H1 (cell line): Measurements from ENCODE around the gene MTRFR. TPM values are rescaled to one million over a fixed set of nuclear protein-coding genes. Genes with fewer than 3 reads are reported as not detected.

Experiments used
- CTCF ChIA-PET: fragments of 300-600 bp; sonication (Branson Sonifier 250); formaldehyde crosslinking; loops from one replicate; lab custom pipeline; 2021; ENCODE audit not compliant: partially characterized antibody; lab: Charles Lee
- POLR2A ChIA-PET: fragments of 300-600 bp; sonication (Branson Sonifier 250); formaldehyde crosslinking; loops from one replicate; lab custom pipeline; 2021; ENCODE audit warnings: inconsistent platforms; ENCODE audit not compliant: partially characterized antibody; lab: Charles Lee
- DNase-seq, 2 experiments: peaks; one replicate each; pipeline versions ENCODE4 v3.0.0 to v3.0.0-alpha.2; 2010 to 2022; ENCODE audit warnings: low spot score in 2 of 2, low read depth in 1 of 2, mixed read lengths in 1 of 2
- FAIRE-seq: peaks from 2 replicates; lab custom pipeline; 2011; peaks lifted over from hg19 to GRCh38; lab: Jason Lieb, UNC
- H2AFZ ChIP-seq: 2 replicates; pipeline ENCODE4 v1.8.1; 2012; ENCODE audit warnings: low read length, inconsistent platforms
- H2AK5ac ChIP-seq: 2 replicates; pipeline ENCODE4 v1.6.1; 2013; ENCODE audit warnings: low read depth, low read length
- H2BK120ac ChIP-seq: replicated peaks from 2 replicates; pipeline ENCODE3; 2013; ENCODE audit warnings: low read depth, low read length, inconsistent platforms
- H2BK12ac ChIP-seq: 2 replicates; pipeline ENCODE4 v1.6.1; 2013; ENCODE audit warnings: low read depth, low read length
- H2BK15ac ChIP-seq: 2 replicates; pipeline ENCODE4 v1.6.1; 2013; ENCODE audit warnings: low read length
- H2BK20ac ChIP-seq: 2 replicates; pipeline ENCODE4 v1.6.1; 2013; ENCODE audit warnings: low read length
- H2BK5ac ChIP-seq: 2 replicates; pipeline ENCODE4 v1.6.1; 2013; ENCODE audit warnings: low read depth, low read length
- H3K14ac ChIP-seq: 2 replicates; pipeline ENCODE4 v1.6.1; 2013; ENCODE audit warnings: inconsistent platforms; ENCODE audit not compliant: insufficient read length
- H3K18ac ChIP-seq: 2 replicates; pipeline ENCODE4 v1.6.1; 2013; ENCODE audit warnings: low read length; ENCODE audit errors: extremely low read depth
- H3K23ac ChIP-seq: 2 replicates; pipeline ENCODE4 v1.6.1; 2013; ENCODE audit warnings: inconsistent platforms; ENCODE audit not compliant: insufficient read length
- H3K23me2 ChIP-seq: 2 replicates; pipeline ENCODE4 v1.6.1; 2013; ENCODE audit warnings: low read depth, low read length
- H3K27ac ChIP-seq: 2 replicates; pipeline ENCODE4 v1.6.1; 2011; ENCODE audit warnings: low read depth, low read length, inconsistent platforms
- H3K27me3 ChIP-seq, 4 experiments: replicated peaks in 1 of 4; 1 replicate in 1 of 4; 2 replicates in 3 of 4; pipeline versions ENCODE4 v1.6.1 to v1.8.1; 2011 to 2013; ENCODE audit warnings: low read length in 3 of 4, mild to moderate bottlenecking in 3 of 4, inconsistent platforms in 2 of 4, mixed read lengths in 2 of 4, moderate library complexity in 1 of 4; ENCODE audit not compliant: control insufficient read depth in 3 of 4, insufficient read depth in 3 of 4; ENCODE audit errors: extremely low read depth in 1 of 4
- H3K36me3 ChIP-seq, 4 experiments: 2 replicates each; pipeline versions ENCODE4 v1.6.1 to v1.8.1; 2011 to 2013; ENCODE audit warnings: mild to moderate bottlenecking in 4 of 4, low read length in 3 of 4, moderate library complexity in 2 of 4, control low read depth in 1 of 4, inconsistent platforms in 1 of 4; ENCODE audit not compliant: insufficient read depth in 4 of 4, control insufficient read depth in 2 of 4
- H3K4ac ChIP-seq: replicated peaks from 2 replicates; pipeline ENCODE3; 2013; ENCODE audit warnings: low read length, low read depth, mixed read lengths, inconsistent platforms; ENCODE audit not compliant: insufficient read length
- H3K4me1 ChIP-seq, 4 experiments: replicated peaks in 1 of 4; 1 replicate in 1 of 4; 2 replicates in 3 of 4; pipeline versions ENCODE4 v1.6.1 to v1.8.1; 2011 to 2013; ENCODE audit warnings: low read length in 3 of 4, inconsistent platforms in 2 of 4, mixed read lengths in 1 of 4; ENCODE audit not compliant: insufficient read depth in 4 of 4, control insufficient read depth in 3 of 4
- H3K4me2 ChIP-seq, 2 experiments: 2 replicates each; pipeline versions ENCODE4 v1.6.1 to v1.8.1; 2011 to 2013; ENCODE audit warnings: low read depth in 2 of 2, low read length in 2 of 2, control low read depth in 1 of 2, inconsistent platforms in 1 of 2, mild to moderate bottlenecking in 1 of 2; ENCODE audit not compliant: insufficient read depth in 1 of 2
- H3K4me3 ChIP-seq, 4 experiments: fragments of 200-600, 300-600 bp in 1 of 4; sonication (generic), shearing (Covaris generic), sonication (Bioruptor Twin) in 1 of 4; 2 replicates each; pipeline versions ENCODE4 v1.5.1 to v1.8.1; 2011 to 2016; ENCODE audit warnings: low read length in 4 of 4, low read depth in 3 of 4, control low read depth in 2 of 4, inconsistent platforms in 2 of 4, mild to moderate bottlenecking in 2 of 4, mixed read lengths in 1 of 4, moderate library complexity in 1 of 4; ENCODE audit not compliant: insufficient read depth in 2 of 4; ENCODE audit errors: extremely low read depth in 1 of 4
- H3K56ac ChIP-seq: replicated peaks from 2 replicates; pipeline ENCODE3; 2013; ENCODE audit warnings: low read depth, mild to moderate bottlenecking, mixed read lengths, low read length, inconsistent platforms; ENCODE audit not compliant: insufficient read length
- H3K79me1 ChIP-seq: 2 replicates; pipeline ENCODE4 v1.6.1; 2013; ENCODE audit warnings: low read depth, low read length, control low read depth
- H3K79me2 ChIP-seq, 2 experiments: 2 replicates each; pipeline versions ENCODE4 v1.6.1 to v1.8.1; 2012 to 2013; ENCODE audit warnings: low read length in 2 of 2, mild to moderate bottlenecking in 2 of 2, inconsistent platforms in 1 of 2; ENCODE audit not compliant: insufficient read depth in 2 of 2, control insufficient read depth in 1 of 2
- H3K9ac ChIP-seq, 4 experiments: replicated peaks in 1 of 4; 1 replicate in 1 of 4; 2 replicates in 3 of 4; pipeline versions ENCODE4 v1.6.1 to v1.8.1; 2011 to 2013; ENCODE audit warnings: low read depth in 3 of 4, low read length in 3 of 4, control low read depth in 2 of 4, mild to moderate bottlenecking in 2 of 4, moderate library complexity in 2 of 4, inconsistent platforms in 1 of 4; ENCODE audit errors: extremely low read depth in 1 of 4
- H3K9me3 ChIP-seq, 2 experiments: 2 replicates each; pipeline versions ENCODE4 v1.6.1 to v1.8.1; 2012 to 2013; ENCODE audit warnings: mild to moderate bottlenecking in 2 of 2, moderate library complexity in 2 of 2, control low read depth in 1 of 2, inconsistent platforms in 1 of 2, low read depth in 1 of 2, low read length in 1 of 2, mixed read lengths in 1 of 2; ENCODE audit not compliant: insufficient read depth in 2 of 2
- H4K20me1 ChIP-seq, 2 experiments: replicated peaks in 1 of 2; 2 replicates each; pipeline versions ENCODE3 to v1.8.1; 2011 to 2013; ENCODE audit warnings: inconsistent platforms in 2 of 2, low read length in 2 of 2, mild to moderate bottlenecking in 1 of 2; ENCODE audit not compliant: insufficient read depth in 2 of 2, control insufficient read depth in 1 of 2
- H4K5ac ChIP-seq: 2 replicates; pipeline ENCODE4 v1.6.1; 2013; ENCODE audit warnings: low read length, low read depth, mixed read lengths, inconsistent platforms; ENCODE audit not compliant: insufficient read length
- H4K8ac ChIP-seq: 2 replicates; pipeline ENCODE4 v1.8.0; 2013; ENCODE audit warnings: mild to moderate bottlenecking, moderate library complexity, low read length, inconsistent platforms; ENCODE audit not compliant: insufficient read depth; ENCODE audit errors: extremely low read depth
- H4K91ac ChIP-seq: replicated peaks from 2 replicates; pipeline ENCODE3; 2013; ENCODE audit warnings: low read length, mixed read lengths, inconsistent platforms; ENCODE audit not compliant: insufficient read length
- CTBP2 ChIP-seq: IDR thresholded peaks from 2 replicates; pipeline ENCODE4 v1.7.0; 2011; ENCODE audit warnings: borderline replicate concordance, mild to moderate bottlenecking, moderate library complexity, mixed read lengths, low read length; ENCODE audit not compliant: insufficient read depth, insufficient read length
- KDM5A ChIP-seq: fragments of 200-600 bp; IDR thresholded peaks from 2 replicates; pipeline ENCODE4 v1.7.1; 2012; ENCODE audit warnings: mild to moderate bottlenecking, low read length, inconsistent platforms, mixed read lengths
- RBBP5 ChIP-seq: IDR thresholded peaks from 2 replicates; pipeline ENCODE4 v1.7.1; 2012; ENCODE audit warnings: low read depth, mild to moderate bottlenecking, inconsistent platforms, low read length, moderate library complexity, borderline replicate concordance
- RFX5 ChIP-seq: IDR thresholded peaks from 2 replicates; pipeline ENCODE4 v1.6.1; 2011; ENCODE audit warnings: low read depth, low read length, improper control_type of control experiment, borderline replicate concordance
- SP1 ChIP-seq: IDR thresholded peaks from 2 replicates; pipeline ENCODE4 v1.6.1; 2011; ENCODE audit warnings: low read depth, low read length
- USF2 ChIP-seq: IDR thresholded peaks from 2 replicates; pipeline ENCODE4 v1.6.1; 2011; ENCODE audit warnings: low read length, improper control_type of control experiment
- WGBS, 2 experiments: shearing (Covaris generic) in 1 of 2; methylation state at CpG; one replicate each; pipeline versions ENCODE4 v1.1.6 to v1.1.7; 2013 to 2015; ENCODE audit warnings: low lambda C conversion rate in 2 of 2, mixed read lengths in 2 of 2, inconsistent platforms in 1 of 2, low coverage in 1 of 2, missing lambda C conversion rate in 1 of 2; ENCODE audit not compliant: insufficient replicate concordance in 2 of 2, insufficient coverage in 1 of 2, insufficient read length in 1 of 2; ENCODE audit errors: extremely low coverage in 1 of 2, missing lambda C conversion rate in 1 of 2; 5-methylcytosine and 5-hydroxymethylcytosine counted together
- long read RNA-seq, 2 experiments: library from RNA in 1 of 2; library from capped mRNA in 1 of 2; stranded (forward); transcript quantifications; one replicate each; pipeline ENCODE4 v2.0.0, GENCODE V29; 2021; ENCODE audit warnings: inconsistent platforms in 1 of 2
- polyA minus RNA-seq, 3 experiments: library from RNA; depleted of rRNA, polyadenylated mRNA; stranded (reverse); fragments of >200 nt; gene quantifications; 1 replicate in 2 of 3; 2 replicates in 1 of 3; pipeline ENCODE4 v1.2.3, GENCODE V29; 2011
- polyA plus RNA-seq, 7 experiments: library from polyadenylated mRNA; depleted of rRNA in 3 of 7; stranded (reverse) in 5 of 7; unstranded in 2 of 7; fragments of >200 nt in 5 of 7; fragments of 200-250 nt in 2 of 7; gene quantifications; 1 replicate in 5 of 7; 2 replicates in 1 of 7; 4 replicates in 1 of 7; pipeline versions ENCODE4 v1.2.1 to v1.2.3, GENCODE V29; 2011 to 2013; ENCODE audit warnings: missing spikeins in 2 of 7, mixed read lengths in 2 of 7
- total RNA-seq: library from RNA; stranded (reverse); fragmentation: NEBNext Ultra II Directional; extraction: Animal tissue kit (Norgen Biotek cat#: 25700); gene quantifications from 2 replicates; pipeline ENCODE4 v1.2.1, GENCODE V29; 2021

MTRFR gene
- total RNA-seq (12.0 and 12.9 TPM in 2 replicates), polyA plus RNA-seq (2011; rRNA removed) (6.9 and 9.2 TPM in 2 replicates), polyA minus RNA-seq (2011; rRNA and poly(A)+ RNA removed) (10.0 and 10.4 TPM in 2 replicates)
- polyA plus RNA-seq (2011; cell fraction: cytosol; rRNA removed), result 11.2 TPM
- 9.3 TPM for polyA plus RNA-seq (2011; cell fraction: nucleus; rRNA removed)
- polyA plus RNA-seq (2012, experiment 1 of 2), result 13.7 to 18.0 TPM (median 15.6 TPM) in 4 replicates
- 5.5 TPM for polyA plus RNA-seq (2012, experiment 2 of 2)
- 11.4 TPM for polyA plus RNA-seq (2013, experiment 1 of 2)
- polyA plus RNA-seq (2013, experiment 2 of 2), result 12.2 TPM
- polyA minus RNA-seq (2011; cell fraction: cytosol; rRNA and poly(A)+ RNA removed), result 8.9 TPM
- 19.4 TPM for polyA minus RNA-seq (2011; cell fraction: nucleus; rRNA and poly(A)+ RNA removed)
- long read RNA-seq, experiment 1, partial matches to known transcripts, result 2 of 6 reads
- long read RNA-seq, experiment 1, other reads (novel, unspliced or antisense), result 1 of 6 reads
- long read RNA-seq, experiment 2, transcript C12orf65-201 (3 exons, 2,073 nt), result major isoform, 15 of 18 reads
- long read RNA-seq, experiment 2, partial matches to known transcripts, result 1 of 18 reads
- long read RNA-seq, experiment 2, other reads (novel, unspliced or antisense), result 0 of 18 reads

- peak within 1 kb of the TSS; percentile 97 for H4K5ac ChIP-seq
- H2AK5ac ChIP-seq, result no peak within 1 kb of the TSS
- ChIA-PET CTCF (interaction anchor here (0.6 to 2.1 kb wide), 12 partner anchors 9 to 628 kb away, joined by 3 to 8 read pairs (median 3); partner anchors contain the start of gene ARL6IP4), POLR2A (interaction anchor here (0.6 to 3.7 kb wide), 60 partner anchors 9 to 1298 kb away, joined by 3 to 42 read pairs (median 4); partner anchors contain the start of genes ARL6IP4, ATP6V0A2, KMT5A and OGFOD2)
- peak within 1 kb of the TSS; percentile 27; the same call in 1 of the 2 replicates for H2BK12ac ChIP-seq
- peaks cover 0 to 4% (median 2%) of the 10 kb centered on the region in 4 experiments; a peak in 3 of 7 replicates for H3K4me1 ChIP-seq
- FAIRE-seq (peak; percentile 80), DNase-seq (peak; percentile 96 to 98)
- H2BK120ac ChIP-seq, result no peak within 1 kb of the TSS
- peaks cover 0 to 4% of the 10 kb centered on the region in 2 experiments for H4K20me1 ChIP-seq
- H2BK15ac ChIP-seq, result peak within 1 kb of the TSS; percentile 96
- peaks cover 7% of the 10 kb centered on the region for H3K79me1 ChIP-seq
- peak within 1 kb of the TSS; percentile 75 for H2BK5ac ChIP-seq
- peak within 1 kb of the TSS; percentile 97 for H3K56ac ChIP-seq
- H3K23me2 ChIP-seq, result peaks cover 8% of the 10 kb centered on the region
- H3K36me3 ChIP-seq, result peaks cover 0 to 7% (median 0%) of the 10 kb centered on the region in 4 experiments; a peak in 2 of 8 replicates
- H3K79me2 ChIP-seq, result peaks cover 0 to 25% of the 10 kb centered on the region in 2 experiments; a peak in 3 of 4 replicates
- H2BK20ac ChIP-seq, result no peak within 1 kb of the TSS
- peak within 1 kb of the TSS; percentile 47 for H3K27ac ChIP-seq
- H3K18ac ChIP-seq, result peak within 1 kb of the TSS; percentile 96
- H3K27me3 ChIP-seq, result no peaks in the 10 kb centered on the region
- peak within 1 kb of the TSS; percentile 85 for H2AFZ ChIP-seq
- H3K9ac ChIP-seq, result peak within 1 kb of the TSS; percentile 70 to 85 (median 72)
- H3K4ac ChIP-seq, result peak within 1 kb of the TSS; percentile 57
- H3K23ac ChIP-seq, result no peak within 1 kb of the TSS
- WGBS, 2 experiments, result 2% methylated on average over 53 of the region's 66 CpGs; no CpG with 5 or more reads in 1 of the 2 experiments
- no peaks in the 10 kb centered on the region for H3K9me3 ChIP-seq
- peak within 1 kb of the TSS; percentile 59 to 94 (median 89) for H3K4me3 ChIP-seq
- peak within 1 kb of the TSS; percentile 81 for H4K8ac ChIP-seq
- peak within 1 kb of the TSS; percentile 62 for H4K91ac ChIP-seq
- no peak within 1 kb of the TSS for H3K14ac ChIP-seq
- H3K4me2 ChIP-seq, result peak within 1 kb of the TSS; percentile 80 to 82
- TF ChIP-seq CTBP2 (no peak), SP1 (peak; percentile 85), USF2 (peak; percentile 18; the same call in 1 of the 2 replicates), RBBP5 (peak; percentile 81; the same call in 1 of the 2 replicates), RFX5 (no peak), KDM5A (no peak)
Observed at GRCh38 chr12:123232807-123233504, at the start of gene MTRFR, which contains the start of gene MPHOSPH9. Gene MTRFR, plus strand, starts transcription at chr12:123233436. Its CDS starts 20,239 bp downstream, at chr12:123253675. Gene MPHOSPH9, minus strand, starts transcription at chr12:123233141. Its CDS starts 2,777 bp downstream, at chr12:123230364.
